H9 (cell line): ENCODE results near the gene RALGDS. TPM values are rescaled to one million over a fixed set of nuclear protein-coding genes. Genes with fewer than 3 reads are reported as not detected.

Experiments
- DNase-seq: peaks from one replicate; pipeline ENCODE4 v3.0.0-alpha.2; 2017
- H2AFZ ChIP-seq: one replicate; pipeline ENCODE4 v1.6.1; 2013; ENCODE audit warnings: mild to moderate bottlenecking, low read length, control low read depth, moderate library complexity
- H2AK5ac ChIP-seq: 2 replicates; pipeline ENCODE4 v1.6.1; 2013; ENCODE audit warnings: low read length, control low read depth, mixed read lengths; ENCODE audit not compliant: insufficient read length
- H2BK120ac ChIP-seq: one replicate; pipeline ENCODE4 v1.6.1; 2013; ENCODE audit warnings: low read depth, mild to moderate bottlenecking, low read length, control low read depth, inconsistent platforms; ENCODE audit not compliant: poor library complexity, severe bottlenecking
- H2BK12ac ChIP-seq: 2 replicates; pipeline ENCODE4 v1.6.1; 2013; ENCODE audit warnings: low read length, control low read depth, mixed read lengths, low read depth; ENCODE audit not compliant: insufficient read length
- H2BK15ac ChIP-seq: 2 replicates; pipeline ENCODE4 v1.6.1; 2013; ENCODE audit warnings: low read depth, low read length, control low read depth
- H2BK20ac ChIP-seq: one replicate; pipeline ENCODE4 v1.6.1; 2013; ENCODE audit warnings: low read depth, mild to moderate bottlenecking, low read length, control low read depth, inconsistent platforms; ENCODE audit not compliant: poor library complexity, severe bottlenecking
- H2BK5ac ChIP-seq: 2 replicates; pipeline ENCODE4 v1.6.1; 2013; ENCODE audit warnings: low read length, control low read depth, mixed read lengths; ENCODE audit not compliant: insufficient read length
- H3K14ac ChIP-seq: 2 replicates; pipeline ENCODE4 v1.6.1; 2013; ENCODE audit warnings: low read length, control low read depth; ENCODE audit not compliant: insufficient read depth
- H3K18ac ChIP-seq: 2 replicates; pipeline ENCODE4 v1.6.1; 2013; ENCODE audit warnings: low read depth, mild to moderate bottlenecking, mixed read lengths, low read length, control low read depth; ENCODE audit not compliant: insufficient read length
- H3K23ac ChIP-seq: 2 replicates; pipeline ENCODE4 v1.6.1; 2013; ENCODE audit warnings: low read length, control low read depth, mixed read lengths, low read depth; ENCODE audit not compliant: insufficient read length
- H3K23me2 ChIP-seq: 2 replicates; pipeline ENCODE4 v1.6.1; 2013; ENCODE audit warnings: low read depth, mild to moderate bottlenecking, mixed read lengths, low read length, control low read depth; ENCODE audit not compliant: insufficient read length, poor library complexity, severe bottlenecking
- H3K27ac ChIP-seq: 2 replicates; pipeline ENCODE4 v1.5.1; 2013; ENCODE audit warnings: low read length, control low read depth, mixed read lengths, low read depth; ENCODE audit not compliant: insufficient read length
- H3K27me3 ChIP-seq: 2 replicates; pipeline ENCODE4 v1.6.1; 2013; ENCODE audit warnings: low read length, control low read depth, inconsistent platforms; ENCODE audit not compliant: insufficient read depth
- H3K4ac ChIP-seq: 2 replicates; pipeline ENCODE4 v1.6.1; 2013; ENCODE audit warnings: low read depth, mild to moderate bottlenecking, control low read depth, inconsistent platforms, low read length, moderate library complexity
- H3K4me1 ChIP-seq: 2 replicates; pipeline ENCODE4 v1.6.1; 2013; ENCODE audit warnings: low read length, control low read depth, inconsistent platforms; ENCODE audit not compliant: insufficient read depth
- H3K4me2 ChIP-seq: 2 replicates; pipeline ENCODE4 v1.6.1; 2013; ENCODE audit warnings: low read length, control low read depth, mixed read lengths; ENCODE audit not compliant: insufficient read length, insufficient read depth
- H3K56ac ChIP-seq: 2 replicates; pipeline ENCODE4 v1.6.1; 2013; ENCODE audit warnings: low read depth, mild to moderate bottlenecking, mixed read lengths, low read length, control low read depth; ENCODE audit not compliant: insufficient read length
- H3K79me1 ChIP-seq: 2 replicates; pipeline ENCODE4 v1.6.1; 2013; ENCODE audit warnings: low read depth, mild to moderate bottlenecking, moderate library complexity, low read length, control low read depth, inconsistent platforms; ENCODE audit not compliant: insufficient read depth, poor library complexity, severe bottlenecking
- H3K79me2 ChIP-seq: 2 replicates; pipeline ENCODE4 v1.6.1; 2013; ENCODE audit warnings: low read length, control low read depth, inconsistent platforms; ENCODE audit not compliant: insufficient read depth
- H3K9ac ChIP-seq: 2 replicates; pipeline ENCODE4 v1.6.1; 2013; ENCODE audit warnings: low read length, control low read depth, mixed read lengths; ENCODE audit not compliant: insufficient read length; ENCODE audit errors: extremely low read depth
- H3K9me3 ChIP-seq: one replicate; pipeline ENCODE4 v1.6.1; 2013; ENCODE audit warnings: low read depth, low read length, inconsistent platforms; ENCODE audit not compliant: control insufficient read depth
- H3T11ph ChIP-seq: one replicate; pipeline ENCODE4 v1.6.1; 2013; ENCODE audit warnings: mild to moderate bottlenecking, low read length, control low read depth, inconsistent platforms
- H4K20me1 ChIP-seq: one replicate; pipeline ENCODE4 v1.6.1; 2013; ENCODE audit not compliant: control insufficient read depth, insufficient read length, insufficient read depth
- H4K5ac ChIP-seq: 2 replicates; pipeline ENCODE4 v1.6.1; 2013; ENCODE audit warnings: low read depth, mild to moderate bottlenecking, mixed read lengths, low read length, control low read depth; ENCODE audit not compliant: insufficient read length
- H4K8ac ChIP-seq: replicated peaks from 2 replicates; pipeline ENCODE4 v1.6.1; 2013; ENCODE audit warnings: low read length, control low read depth, mixed read lengths, low read depth; ENCODE audit not compliant: insufficient read length
- H4K91ac ChIP-seq: 2 replicates; pipeline ENCODE4 v1.6.1; 2013; ENCODE audit warnings: low read depth, mild to moderate bottlenecking, moderate library complexity, mixed read lengths, low read length, control low read depth; ENCODE audit not compliant: insufficient read length
- H3K27ac Mint-ChIP-seq, 3 experiments: 2 replicates in 2 of 3; 3 replicates in 1 of 3; pipeline ENCODE4 v1.8.0; 2020 to 2021; ENCODE audit warnings: mixed read lengths in 3 of 3, mild to moderate bottlenecking in 1 of 3, moderate library complexity in 1 of 3
- H3K27me3 Mint-ChIP-seq: 2 replicates; pipeline ENCODE4 v1.8.0; 2021; ENCODE audit warnings: low read depth, mild to moderate bottlenecking, moderate library complexity, mixed read lengths
- H3K36me3 Mint-ChIP-seq, 3 experiments: 2 replicates in 2 of 3; 3 replicates in 1 of 3; pipeline ENCODE4 v1.8.0; 2020 to 2021; ENCODE audit warnings: low read depth in 3 of 3, mixed read lengths in 3 of 3; ENCODE audit not compliant: insufficient read depth in 1 of 3
- H3K4me1 Mint-ChIP-seq, 2 experiments: 2 replicates each; pipeline ENCODE4 v1.8.0; 2020; ENCODE audit warnings: mixed read lengths in 2 of 2
- H3K4me3 Mint-ChIP-seq, 2 experiments: 2 replicates in 1 of 2; 3 replicates in 1 of 2; pipeline ENCODE4 v1.8.0; 2020 to 2021; ENCODE audit warnings: mild to moderate bottlenecking in 2 of 2, mixed read lengths in 2 of 2, moderate library complexity in 1 of 2
- H3K9me3 Mint-ChIP-seq, 2 experiments: 2 replicates in 1 of 2; 3 replicates in 1 of 2; pipeline ENCODE4 v1.8.0; 2020; ENCODE audit warnings: mild to moderate bottlenecking in 2 of 2, mixed read lengths in 2 of 2, moderate library complexity in 1 of 2
- CTCF ChIP-seq: fragments of 200-600 bp; sonication (generic); conservative IDR thresholded peaks from 3 replicates; pipeline ENCODE4 v1.8.0; 2021; ENCODE audit warnings: antibody characterized with exemption, mild to moderate bottlenecking
- WGBS: extraction: QIAGEN DNeasy Blood & Tissue Kit; methylation state at CpG from one replicate; pipeline ENCODE4 v1.1.7; 2013; ENCODE audit warnings: missing lambda C conversion rate, low lambda C conversion rate, mixed read lengths; ENCODE audit not compliant: insufficient read length; ENCODE audit errors: extremely low coverage; 5-methylcytosine and 5-hydroxymethylcytosine counted together
- total RNA-seq: library from RNA; stranded (reverse); gene quantifications from 2 replicates; pipeline ENCODE4 v1.2.1, GENCODE V29; 2021

Gene RALGDS
- total RNA-seq, 1 experiment from 2014 or later, result 21.3 TPM

GRCh38 chr9:133155156-133155555, 34.1 kb upstream of the RALGDS start:
- Histone ChIP-seq H3K23me2 (no peaks in the 10 kb centered on the region), H3K27ac (no peak overlapping the region), H3K27me3 (no peaks in the 10 kb centered on the region), H3K4me2 (no peak overlapping the region), H3K14ac (no peak overlapping the region), H3K18ac (no peak overlapping the region), H4K91ac (no peak overlapping the region), H3K79me2 (no peaks in the 10 kb centered on the region), H4K20me1 (no peaks in the 10 kb centered on the region), H2BK120ac (no peak overlapping the region), H3K4me1 (no peaks in the 10 kb centered on the region), H3T11ph (no peak overlapping the region), H3K4ac (no peak overlapping the region), H3K79me1 (no peaks in the 10 kb centered on the region), H2AK5ac (no peak overlapping the region), H2BK15ac (no peak overlapping the region), H2BK5ac (no peak overlapping the region), H2BK12ac (no peak overlapping the region), H3K23ac (no peak overlapping the region), H4K8ac (no peak overlapping the region), H3K9ac (no peak overlapping the region), H2AFZ (no peak overlapping the region), H3K56ac (no peak overlapping the region), H2BK20ac (no peak overlapping the region), H3K9me3 (no peaks in the 10 kb centered on the region), H4K5ac (no peak overlapping the region)
- no peak for TF ChIP-seq CTCF
- H3K4me3 Mint-ChIP-seq, result no peak overlapping the region
- H3K4me1 Mint-ChIP-seq, result no peaks in the 10 kb centered on the region
- H3K27me3 Mint-ChIP-seq, result peaks cover 7% of the 10 kb centered on the region
- peak; percentile 16 for DNase-seq
- no peak overlapping the region for H3K27ac Mint-ChIP-seq
- no CpG with 5 or more reads among the region's 9 CpGs for WGBS
- peaks cover 4 to 17% (median 5%) of the 10 kb centered on the region in 3 experiments; a peak in 6 of 7 replicates for H3K36me3 Mint-ChIP-seq
- no peaks in the 10 kb centered on the region for H3K9me3 Mint-ChIP-seq
